K562 (cell line): Measurements from ENCODE around the gene PLD1. TPM values are rescaled to one million over a fixed set of nuclear protein-coding genes. Genes with fewer than 3 reads are reported as not detected.

Experiments
- CHD4 ChIP-seq: fragments of 200-600 bp; sonication (generic); IDR thresholded peaks from 3 replicates; pipeline ENCODE4 v1.6.1; 2012; ENCODE audit warnings: low read depth, mild to moderate bottlenecking, mixed read lengths, low read length, inconsistent platforms; ENCODE audit not compliant: insufficient read depth, insufficient replicate concordance, poor library complexity, severe bottlenecking
- E2F5 ChIP-seq: sonication (generic); formaldehyde crosslinking; IDR thresholded peaks from 2 replicates; pipeline ENCODE4 v1.8.0; 2022; ENCODE audit warnings: mild to moderate bottlenecking, missing genetic modification reagents
- POLR3A ChIP-seq: IDR thresholded peaks from 2 replicates; pipeline ENCODE4 v1.6.1; 2011; ENCODE audit warnings: borderline replicate concordance, mild to moderate bottlenecking, moderate library complexity; ENCODE audit not compliant: insufficient read length, insufficient read depth; ENCODE audit errors: extremely low read depth
- TCF3 ChIP-seq: sonication (generic); formaldehyde crosslinking; IDR thresholded peaks from 2 replicates; pipeline ENCODE4 v1.4.0; 2020; ENCODE audit warnings: mild to moderate bottlenecking, missing genetic modification reagents
- ZNF407 ChIP-seq: fragments of 450-650 bp; IDR thresholded peaks from 2 replicates; pipeline ENCODE4 v1.6.1; 2016; ENCODE audit warnings: low read depth
- polyA plus RNA-seq, 8 experiments: library from polyadenylated mRNA; depleted of rRNA in 4 of 8; stranded (reverse) in 5 of 8; unstranded in 3 of 8; fragments of >200 nt; fragmentation: Nextera tagmentation in 2 of 8; fragmentation: Illumina TruSeq in 1 of 8; extraction: Ambion mirVana in 2 of 8; extraction: Trizol in 1 of 8; gene quantifications; 2 replicates each; pipeline versions ENCODE4 v1.2.1 to v1.2.3, GENCODE V29; 2011 to 2014; ENCODE audit warnings: inconsistent platforms in 1 of 8, missing spikeins in 1 of 8
- total RNA-seq, 7 experiments: library from RNA; depleted of rRNA in 6 of 7; stranded (reverse); fragments of >200 nt in 6 of 7; fragmentation: Illumina TruSeq in 2 of 7; extraction: Trizol in 2 of 7; gene quantifications; 2 replicates each; pipeline versions ENCODE4 v1.2.1 to v1.2.3, GENCODE V29; 2011 to 2021; ENCODE audit warnings: low replicate concordance in 1 of 7

The PLD1 gene
- total and polyA plus RNA-seq, 9 of the 15 experiments (the other 6 are each of a cell fraction or from before 2014, with no cell fraction given): 8.4 to 26.1 (median 18.6) TPM

- TF ChIP-seq POLR3A (no peak), CHD4 (no peak), E2F5 (no peak), TCF3 (0 out of 2 replicates have a peak, but pooled peaks have one; percentile 9), ZNF407 (no peak)
Measured at GRCh38 chr3:171646357-171647133, 163.7 kb downstream of the PLD1 start (continued).
